ENCODE results near the gene USP22.
"Not testable (repeated sequence)": the region's sequence is repeated elsewhere in the genome, so short reads cannot be mapped to it uniquely, and the experiment has no call there.

USP22 gene

GRCh38 chr17:21042458-21043295 lies at the start of gene USP22:
TSS of gene USP22 (minus strand) at chr17:21043011. CDS start at chr17:21042835, 176 bp downstream.
- Histone ChIP-seq H3K27ac (ENCODE audit: low read depth, low read length) (peak within 1 kb of the TSS; percentile 93), H3K9me3 (ENCODE audit: control insufficient read depth in 5 of 5, low read length in 5 of 5) (no peaks in the 10 kb centered on the region), H3K27me3 (ENCODE audit: control insufficient read depth in 5 of 5, insufficient read depth in 4 of 5, low read length in 5 of 5) (no peaks in the 10 kb centered on the region), H3K4me1 (ENCODE audit: control insufficient read depth in 5 of 5, insufficient read depth in 5 of 5, low read length in 5 of 5) (peaks cover 8 to 33% (median 28%) of the 10 kb centered on the region in 5 donors), H3K9ac (ENCODE audit: low read length in 5 of 5) (peak within 1 kb of the TSS in 4 of 5 donors; percentile 88 to 98 (median 96)), H3K4me3 (ENCODE audit: low read depth in 1 of 5, low read length in 5 of 5) (peak within 1 kb of the TSS; percentile 72 to 95 (median 88)), H3K36me3 (ENCODE audit: control insufficient read depth in 5 of 5, insufficient read depth in 5 of 5, low read length in 5 of 5) (peaks cover 0 to 3% (median 0%) of the 10 kb centered on the region in 5 donors)

DNA sequence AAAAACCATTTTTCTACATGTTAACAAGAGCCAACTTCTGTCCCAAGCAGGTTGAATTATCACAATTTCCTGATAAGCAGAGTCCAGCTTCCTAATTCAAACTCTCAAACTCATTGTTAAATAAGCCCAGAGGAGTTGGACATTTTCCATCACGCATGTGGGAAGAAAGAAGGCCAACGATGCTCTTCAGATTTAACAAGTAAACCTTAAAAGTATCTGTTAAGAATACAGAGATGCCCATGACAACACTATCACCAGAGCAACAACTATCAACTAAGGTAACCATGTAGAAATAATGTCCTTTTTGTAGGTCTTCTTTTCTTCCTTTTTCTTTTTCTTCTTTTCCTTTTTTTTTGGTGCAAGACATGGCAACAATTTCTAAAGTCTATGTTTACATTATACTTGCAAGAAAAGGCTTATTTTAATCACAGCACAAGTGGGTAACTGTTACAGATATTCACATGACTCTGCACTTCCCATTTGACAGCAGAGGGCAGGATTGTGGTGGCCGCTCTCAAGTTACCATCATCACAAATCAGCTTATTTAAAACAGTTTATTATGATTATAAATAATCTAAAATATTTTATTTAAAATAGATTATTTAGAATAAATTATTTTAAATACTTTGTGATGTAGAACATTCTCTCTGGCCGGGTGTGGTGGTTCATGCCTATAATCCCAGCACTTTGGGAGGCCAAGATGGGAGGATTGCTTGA lies 48.2 kb upstream of the USP22 start:
- no peak overlapping the region for H3K4me3 ChIP-seq (ENCODE audit: low read depth in 1 of 5, low read length in 5 of 5)
- no peaks in the 10 kb centered on the region for H3K27me3 ChIP-seq (ENCODE audit: control insufficient read depth in 5 of 5, insufficient read depth in 4 of 5, low read length in 5 of 5)
- no peak overlapping the region for H3K9ac ChIP-seq (ENCODE audit: low read length in 5 of 5)
- no peaks in the 10 kb centered on the region for H3K4me1 ChIP-seq (ENCODE audit: control insufficient read depth in 5 of 5, insufficient read depth in 5 of 5, low read length in 5 of 5)
- no peaks in the 10 kb centered on the region for H3K9me3 ChIP-seq (ENCODE audit: control insufficient read depth in 5 of 5, low read length in 5 of 5)
- no peak overlapping the region for H3K27ac ChIP-seq (ENCODE audit: low read depth, low read length)
- no peaks in the 10 kb centered on the region for H3K36me3 ChIP-seq (ENCODE audit: control insufficient read depth in 5 of 5, insufficient read depth in 5 of 5, low read length in 5 of 5)

GRCh38 chr17:21089933-21090901 lies 47.4 kb upstream of the USP22 start:
- Histone ChIP-seq H3K27me3 (ENCODE audit: control insufficient read depth in 5 of 5, insufficient read depth in 4 of 5, low read length in 5 of 5) (no peaks in the 10 kb centered on the region), H3K27ac (ENCODE audit: low read depth, low read length) (no peak overlapping the region), H3K9me3 (ENCODE audit: control insufficient read depth in 5 of 5, low read length in 5 of 5) (no peaks in the 10 kb centered on the region), H3K4me1 (ENCODE audit: control insufficient read depth in 5 of 5, insufficient read depth in 5 of 5, low read length in 5 of 5) (no peaks in the 10 kb centered on the region), H3K36me3 (ENCODE audit: control insufficient read depth in 5 of 5, insufficient read depth in 5 of 5, low read length in 5 of 5) (no peaks in the 10 kb centered on the region), H3K4me3 (ENCODE audit: low read depth in 1 of 5, low read length in 5 of 5) (no peak overlapping the region), H3K9ac (ENCODE audit: low read length in 5 of 5) (no peak overlapping the region)

DNA sequence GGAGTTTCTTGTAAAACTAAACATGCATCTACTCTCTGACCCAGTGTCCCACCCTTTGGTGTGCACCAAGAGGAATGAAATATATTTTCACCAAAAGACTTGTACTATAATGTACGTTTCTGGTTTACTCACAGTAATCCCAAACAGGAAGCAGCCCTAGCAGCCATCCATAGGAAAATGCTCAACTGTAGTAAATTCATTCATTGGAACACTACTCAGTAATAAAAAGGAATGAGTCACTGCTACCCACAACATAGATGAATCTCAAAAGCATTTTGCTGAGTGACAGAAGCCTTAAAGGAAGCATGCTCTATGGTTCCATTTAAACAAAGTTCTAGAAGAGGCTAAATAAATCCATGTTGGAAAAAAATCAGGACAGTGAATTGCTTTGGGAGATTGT lies 46.3 kb upstream of the USP22 start:
- Histone ChIP-seq H3K9me3 (ENCODE audit: control insufficient read depth in 5 of 5, low read length in 5 of 5) (no peaks in the 10 kb centered on the region), H3K9ac (ENCODE audit: low read length in 5 of 5) (no peak overlapping the region), H3K27me3 (ENCODE audit: control insufficient read depth in 5 of 5, insufficient read depth in 4 of 5, low read length in 5 of 5) (peaks cover 0 to 3% (median 0%) of the 10 kb centered on the region in 5 donors), H3K4me3 (ENCODE audit: low read depth in 1 of 5, low read length in 5 of 5) (no peak overlapping the region), H3K27ac (ENCODE audit: low read depth, low read length) (no peak overlapping the region), H3K36me3 (ENCODE audit: control insufficient read depth in 5 of 5, insufficient read depth in 5 of 5, low read length in 5 of 5) (no peaks in the 10 kb centered on the region), H3K4me1 (ENCODE audit: control insufficient read depth in 5 of 5, insufficient read depth in 5 of 5, low read length in 5 of 5) (no peaks in the 10 kb centered on the region)

DNA sequence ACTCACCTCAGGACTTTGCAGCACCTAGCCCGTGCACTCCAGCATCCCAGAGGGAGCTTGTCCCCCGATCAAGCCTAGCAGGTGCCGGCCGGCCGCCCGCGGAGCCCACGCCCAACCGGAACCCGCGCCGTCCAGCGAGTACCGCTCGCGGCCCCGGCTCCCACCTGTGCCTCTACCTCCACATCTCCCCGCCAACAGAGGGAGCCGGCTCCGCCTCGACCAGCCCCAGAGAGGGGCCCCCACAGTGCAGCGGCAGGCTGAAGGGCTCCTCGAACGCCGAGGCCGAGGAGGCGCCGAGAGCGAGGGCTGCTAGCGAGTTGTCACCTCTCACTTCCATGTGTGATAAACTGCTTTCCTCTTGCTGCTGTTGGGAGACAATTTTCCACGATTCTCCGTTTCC lies 42.9 kb upstream of the USP22 start:
- no peak overlapping the region for H3K4me3 ChIP-seq (ENCODE audit: low read depth in 1 of 5, low read length in 5 of 5)
- no peaks in the 10 kb centered on the region for H3K4me1 ChIP-seq (ENCODE audit: control insufficient read depth in 5 of 5, insufficient read depth in 5 of 5, low read length in 5 of 5)
- no peaks in the 10 kb centered on the region for H3K9me3 ChIP-seq (ENCODE audit: control insufficient read depth in 5 of 5, low read length in 5 of 5)
- H3K27ac ChIP-seq (ENCODE audit: low read depth, low read length): no peak overlapping the region
- no peak overlapping the region for H3K9ac ChIP-seq (ENCODE audit: low read length in 5 of 5)
- H3K36me3 ChIP-seq (ENCODE audit: control insufficient read depth in 5 of 5, insufficient read depth in 5 of 5, low read length in 5 of 5): no peaks in the 10 kb centered on the region
- peaks cover 0 to 3% (median 0%) of the 10 kb centered on the region in 5 donors for H3K27me3 ChIP-seq (ENCODE audit: control insufficient read depth in 5 of 5, insufficient read depth in 4 of 5, low read length in 5 of 5)

- not testable (repeated sequence) for H3K9me3 ChIP-seq (ENCODE audit: control insufficient read depth in 5 of 5, low read length in 5 of 5); H3K9ac ChIP-seq (ENCODE audit: low read length in 5 of 5); H3K4me1 ChIP-seq (ENCODE audit: control insufficient read depth in 5 of 5, insufficient read depth in 5 of 5, low read length in 5 of 5); H3K27ac ChIP-seq (ENCODE audit: low read depth, low read length); H3K36me3 ChIP-seq (ENCODE audit: control insufficient read depth in 5 of 5, insufficient read depth in 5 of 5, low read length in 5 of 5); H3K27me3 ChIP-seq (ENCODE audit: control insufficient read depth in 5 of 5, insufficient read depth in 4 of 5, low read length in 5 of 5); H3K4me3 ChIP-seq (ENCODE audit: low read depth in 1 of 5, low read length in 5 of 5)
Observed at GRCh38 chr17:21085280-21085679, 42.5 kb upstream of the USP22 start.

GRCh38 chr17:21082001-21082436 lies 39.2 kb upstream of the USP22 start:
- H3K9ac ChIP-seq (ENCODE audit: low read length in 5 of 5): no peak overlapping the region
- H3K27ac ChIP-seq (ENCODE audit: low read depth, low read length): no peak overlapping the region
- peaks cover 0 to 3% (median 0%) of the 10 kb centered on the region in 5 donors for H3K27me3 ChIP-seq (ENCODE audit: control insufficient read depth in 5 of 5, insufficient read depth in 4 of 5, low read length in 5 of 5)
- no peaks in the 10 kb centered on the region for H3K4me1 ChIP-seq (ENCODE audit: control insufficient read depth in 5 of 5, insufficient read depth in 5 of 5, low read length in 5 of 5)
- H3K4me3 ChIP-seq (ENCODE audit: low read depth in 1 of 5, low read length in 5 of 5): no peak overlapping the region
- no peaks in the 10 kb centered on the region for H3K9me3 ChIP-seq (ENCODE audit: control insufficient read depth in 5 of 5, low read length in 5 of 5)
- no peaks in the 10 kb centered on the region for H3K36me3 ChIP-seq (ENCODE audit: control insufficient read depth in 5 of 5, insufficient read depth in 5 of 5, low read length in 5 of 5)

GRCh38 chr17:21079196-21079595 lies 36.4 kb upstream of the USP22 start:
- no peaks in the 10 kb centered on the region for H3K9me3 ChIP-seq (ENCODE audit: control insufficient read depth in 5 of 5, low read length in 5 of 5)
- H3K4me1 ChIP-seq (ENCODE audit: control insufficient read depth in 5 of 5, insufficient read depth in 5 of 5, low read length in 5 of 5): no peaks in the 10 kb centered on the region
- no peaks in the 10 kb centered on the region for H3K36me3 ChIP-seq (ENCODE audit: control insufficient read depth in 5 of 5, insufficient read depth in 5 of 5, low read length in 5 of 5)
- H3K4me3 ChIP-seq (ENCODE audit: low read depth in 1 of 5, low read length in 5 of 5): no peak overlapping the region
- no peaks in the 10 kb centered on the region for H3K27me3 ChIP-seq (ENCODE audit: control insufficient read depth in 5 of 5, insufficient read depth in 4 of 5, low read length in 5 of 5)
- H3K27ac ChIP-seq (ENCODE audit: low read depth, low read length): no peak overlapping the region
- H3K9ac ChIP-seq (ENCODE audit: low read length in 5 of 5): no peak overlapping the region

DNA sequence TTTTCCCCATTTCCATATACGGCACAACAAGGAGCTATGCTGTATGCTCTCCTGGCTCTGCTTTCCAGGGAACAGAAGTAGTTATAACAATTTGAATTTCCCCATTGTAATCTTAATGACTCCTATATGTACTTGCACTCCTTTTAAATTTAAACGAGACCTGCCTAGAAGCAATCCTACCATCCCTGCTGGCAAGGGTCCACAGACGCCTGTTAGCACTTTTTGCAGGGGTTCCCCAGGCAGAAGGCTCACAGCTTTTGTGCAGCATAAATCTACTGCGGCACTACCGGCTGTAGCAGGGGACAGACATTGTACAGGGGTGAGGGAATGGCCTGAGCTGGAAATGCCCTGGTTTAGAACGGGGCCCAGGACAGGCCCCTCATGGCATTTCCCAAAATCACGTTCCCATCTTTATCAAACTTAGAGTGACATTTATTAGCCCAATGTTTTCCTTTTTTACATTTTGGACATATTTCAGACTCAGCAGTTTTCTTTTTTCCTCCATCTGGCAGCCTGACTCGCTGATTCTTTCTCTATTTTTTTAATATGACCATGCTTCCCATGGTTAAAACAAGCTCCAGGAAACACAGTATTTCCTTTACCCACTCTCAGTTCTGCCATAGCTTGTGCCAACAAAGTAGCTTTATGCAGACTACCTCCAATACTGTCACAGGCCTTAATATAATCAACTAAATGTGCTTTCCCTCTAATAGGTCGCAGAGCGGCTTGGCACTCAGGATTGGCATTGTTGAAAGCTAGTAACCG lies 35.4 kb upstream of the USP22 start:
- H3K4me3 ChIP-seq (ENCODE audit: low read depth in 1 of 5, low read length in 5 of 5): no peak overlapping the region
- no peaks in the 10 kb centered on the region for H3K4me1 ChIP-seq (ENCODE audit: control insufficient read depth in 5 of 5, insufficient read depth in 5 of 5, low read length in 5 of 5)
- no peak overlapping the region for H3K27ac ChIP-seq (ENCODE audit: low read depth, low read length)
- H3K9me3 ChIP-seq (ENCODE audit: control insufficient read depth in 5 of 5, low read length in 5 of 5): no peaks in the 10 kb centered on the region
- H3K27me3 ChIP-seq (ENCODE audit: control insufficient read depth in 5 of 5, insufficient read depth in 4 of 5, low read length in 5 of 5): no peaks in the 10 kb centered on the region
- H3K36me3 ChIP-seq (ENCODE audit: control insufficient read depth in 5 of 5, insufficient read depth in 5 of 5, low read length in 5 of 5): no peaks in the 10 kb centered on the region
- H3K9ac ChIP-seq (ENCODE audit: low read length in 5 of 5): no peak overlapping the region

Measured in subcutaneous abdominal adipose tissue (tissue), 5 donors.